ENCODE results near the gene CCDC97. TPM values are rescaled to one million over a fixed set of nuclear protein-coding genes. Genes with fewer than 3 reads are reported as not detected.
"Not testable (repeated sequence)": the region's sequence is repeated elsewhere in the genome, so short reads cannot be mapped to it uniquely, and the experiment has no call there.

The CCDC97 gene
- total RNA-seq, 1 donor from 2014 or later: 30.3 TPM

GRCh38 chr19:41274802-41275201 lies 35.2 kb upstream of the CCDC97 start:
- ATAC-seq (no peak), DNase-seq (no peak)
- no peak overlapping the region for H3K27ac ChIP-seq
- H3K4me1 ChIP-seq: no peaks in the 10 kb centered on the region
- H3K36me3 ChIP-seq: peaks cover 100% of the 10 kb centered on the region
- no peak for TF ChIP-seq CTCF (IDR thresholded peaks at IDR 0.05)
- H3K4me3 ChIP-seq: no peak overlapping the region
- intact Hi-C loops (cut with DNase I): no loop called here
- no peaks in the 10 kb centered on the region for H3K27me3 ChIP-seq (ENCODE audit: low read depth)
- no peaks in the 10 kb centered on the region for H3K9me3 ChIP-seq

GRCh38 chr19:41276231-41276630 lies 33.7 kb upstream of the CCDC97 start:
- TF ChIP-seq CTCF (IDR thresholded peaks at IDR 0.05): no peak
- Histone ChIP-seq H3K27me3 (ENCODE audit: low read depth) (no peaks in the 10 kb centered on the region), H3K4me3 (no peak overlapping the region), H3K36me3 (peaks cover 100% of the 10 kb centered on the region), H3K4me1 (no peaks in the 10 kb centered on the region), H3K27ac (no peak overlapping the region), H3K9me3 (no peaks in the 10 kb centered on the region)
- intact Hi-C loops (cut with DNase I): no loop called here
- DNase-seq: no peak
- ATAC-seq: peak; percentile 18

GRCh38 chr19:41278478-41278877 lies 31.5 kb upstream of the CCDC97 start:
- no peak overlapping the region for H3K4me3 ChIP-seq
- H3K27me3 ChIP-seq (ENCODE audit: low read depth): no peaks in the 10 kb centered on the region
- H3K27ac ChIP-seq: no peak overlapping the region
- H3K9me3 ChIP-seq: no peaks in the 10 kb centered on the region
- ATAC-seq: no peak
- intact Hi-C loops (cut with DNase I): no loop called here
- TF ChIP-seq CTCF (IDR thresholded peaks at IDR 0.05): no peak
- H3K36me3 ChIP-seq: peaks cover 100% of the 10 kb centered on the region
- no peak for DNase-seq
- H3K4me1 ChIP-seq: no peaks in the 10 kb centered on the region

GRCh38 chr19:41288673-41289530 lies 21.1 kb upstream of the CCDC97 start:
- no peak for ATAC-seq
- no peak for TF ChIP-seq CTCF (IDR thresholded peaks at IDR 0.05)
- DNase-seq: no peak
- no peak overlapping the region for H3K4me3 ChIP-seq
- H3K27ac ChIP-seq: no peak overlapping the region
- no peaks in the 10 kb centered on the region for H3K4me1 ChIP-seq
- H3K9me3 ChIP-seq: no peaks in the 10 kb centered on the region
- intact Hi-C loops (cut with DNase I): no loop called here
- H3K36me3 ChIP-seq: peaks cover 100% of the 10 kb centered on the region
- no peaks in the 10 kb centered on the region for H3K27me3 ChIP-seq (ENCODE audit: low read depth)

- DNase-seq; ATAC-seq; H3K4me3 ChIP-seq; H3K27me3 ChIP-seq (ENCODE audit: low read depth); H3K4me1 ChIP-seq; H3K27ac ChIP-seq; intact Hi-C loops (cut with DNase I); H3K9me3 ChIP-seq: not testable (repeated sequence)
- peaks cover 100% of the 10 kb centered on the region for H3K36me3 ChIP-seq
Measured at GRCh38 chr19:41289814-41290213, 20.2 kb upstream of the CCDC97 start.

GRCh38 chr19:41294393-41294792 lies 15.6 kb upstream of the CCDC97 start:
- Histone ChIP-seq H3K27ac (peak overlapping the region; percentile 86), H3K4me1 (peaks cover 46% of the 10 kb centered on the region), H3K36me3 (peaks cover 98% of the 10 kb centered on the region), H3K4me3 (no peak overlapping the region), H3K9me3 (no peaks in the 10 kb centered on the region), H3K27me3 (ENCODE audit: low read depth) (no peaks in the 10 kb centered on the region)
- no peak for ATAC-seq
- DNase-seq: no peak
- intact Hi-C loops (cut with DNase I): no loop called here
- TF ChIP-seq CTCF (IDR thresholded peaks at IDR 0.05): no peak
